Activated gamma-delta T cell (primary cell): Measurements from ENCODE around the gene SIN3A.

Source experiments
- DNase-seq: peaks from one replicate; lab custom pipeline; 2025; lab: John Stamatoyannopoulos, UW

The SIN3A gene

DNA sequence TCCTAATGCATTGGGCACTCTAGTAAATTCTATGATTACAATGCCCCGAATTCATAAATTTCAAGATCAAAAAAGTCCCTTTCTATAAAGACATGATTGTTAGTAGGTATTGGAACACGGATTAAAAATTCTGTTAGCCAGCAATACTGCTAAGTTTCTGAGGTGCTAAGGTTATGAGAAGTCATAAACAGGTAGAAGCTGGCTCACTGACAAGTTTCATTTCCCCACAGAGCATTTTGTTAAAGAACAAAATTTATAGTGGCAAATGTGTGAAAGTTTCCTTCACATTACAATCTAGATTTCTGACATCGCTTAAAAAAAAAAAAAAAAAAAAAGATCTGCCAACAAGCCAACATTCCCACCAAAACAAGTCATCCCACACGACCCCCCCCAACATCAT is 70.7 kb downstream of the SIN3A start:
- no peak for DNase-seq

- DNase-seq = no peak
These were observed 79.4 kb downstream of the SIN3A start for GRCh38 chr15:75371901-75372688.

DNA sequence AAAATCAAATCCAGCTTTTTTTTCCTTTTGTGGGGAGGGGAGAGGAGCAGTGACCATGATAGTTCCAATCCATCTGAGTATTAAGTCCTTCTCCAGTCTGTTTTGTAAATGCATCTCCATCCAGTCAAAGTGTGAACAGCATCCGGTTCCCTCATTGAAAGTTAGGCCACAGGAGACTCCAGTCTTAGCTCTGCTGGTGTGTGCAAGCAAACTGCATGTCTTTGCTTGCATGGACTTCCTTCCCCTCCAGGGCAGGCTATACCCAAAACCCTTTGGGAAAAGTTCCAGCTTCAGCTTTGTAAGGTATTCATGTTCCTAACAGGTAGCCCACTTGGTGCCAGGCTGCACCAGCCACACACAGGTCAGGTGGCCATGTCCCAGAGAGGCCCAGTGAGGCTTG is 80.0 kb downstream of the SIN3A start:
- DNase-seq = no peak

GRCh38 chr15:75369897-75370581 is 81.5 kb downstream of the SIN3A start:
- no peak for DNase-seq

DNA sequence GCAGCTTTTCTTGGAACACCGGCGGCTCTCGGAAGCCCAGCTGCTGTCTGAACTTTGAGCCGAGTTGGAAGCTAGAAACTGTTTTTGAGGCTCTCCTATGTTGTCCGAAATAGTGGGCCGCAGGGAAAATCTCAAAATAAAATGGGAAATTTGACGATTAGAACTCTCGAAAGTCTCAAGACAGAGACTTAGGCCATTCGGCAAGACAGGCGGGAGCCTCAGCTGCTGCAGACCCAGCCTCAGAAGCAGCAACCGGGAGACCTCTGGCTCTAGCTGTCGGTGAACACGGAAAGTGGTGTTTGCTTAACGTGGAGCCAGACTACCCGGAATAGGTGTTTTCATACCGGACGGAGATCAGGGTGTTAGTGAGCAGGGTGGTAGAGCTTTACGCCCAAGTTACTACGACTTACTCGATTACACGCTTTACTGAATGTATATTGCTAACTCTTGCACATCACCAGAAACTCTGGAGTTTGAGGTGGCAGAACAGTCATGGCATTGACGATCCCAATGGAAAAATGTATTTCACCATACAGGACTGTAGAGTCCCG is 82.7 kb downstream of the SIN3A start:
- DNase-seq = no peak

- DNase-seq = peak; percentile 78
These were observed 83.4 kb downstream of the SIN3A start, which contains the start of gene MAN2C1 for GRCh38 chr15:75367913-75368688. Gene MAN2C1 (minus strand): TSS chr15:75368607. CDS start chr15:75368583, 24 bp downstream.

- DNase-seq = no peak
These were observed 84.0 kb downstream of the SIN3A start for GRCh38 chr15:75367406-75367912.

DNA sequence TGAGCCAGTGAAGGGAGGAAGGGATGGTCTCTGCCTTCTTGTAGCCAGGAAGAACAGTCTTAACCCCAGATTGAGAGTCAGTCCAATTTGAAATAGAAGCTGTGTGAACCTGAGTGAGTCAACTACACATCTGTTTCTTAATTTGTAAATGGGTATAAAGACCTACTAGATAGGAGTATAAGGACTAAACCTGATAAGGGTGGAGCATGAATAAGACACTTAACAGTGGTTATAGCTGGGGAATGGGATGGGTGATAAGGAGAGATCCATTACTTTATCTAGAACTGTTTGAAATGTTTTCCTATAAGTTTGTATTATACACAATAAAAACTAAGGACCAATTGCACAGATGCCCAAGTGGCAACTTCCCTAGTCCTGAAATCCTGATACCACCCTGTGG is 84.5 kb downstream of the SIN3A start:
- DNase-seq = no peak

GRCh38 chr15:75366163-75366562 is 85.3 kb downstream of the SIN3A start:
- DNase-seq = no peak

GRCh38 chr15:75364881-75365280 is 86.6 kb downstream of the SIN3A start:
- DNase-seq = no peak

- DNase-seq = no peak
These were observed 87.7 kb downstream of the SIN3A start for GRCh38 chr15:75363786-75364185.

- DNase-seq = no peak
These were observed 88.7 kb downstream of the SIN3A start for GRCh38 chr15:75362642-75363249.

DNA sequence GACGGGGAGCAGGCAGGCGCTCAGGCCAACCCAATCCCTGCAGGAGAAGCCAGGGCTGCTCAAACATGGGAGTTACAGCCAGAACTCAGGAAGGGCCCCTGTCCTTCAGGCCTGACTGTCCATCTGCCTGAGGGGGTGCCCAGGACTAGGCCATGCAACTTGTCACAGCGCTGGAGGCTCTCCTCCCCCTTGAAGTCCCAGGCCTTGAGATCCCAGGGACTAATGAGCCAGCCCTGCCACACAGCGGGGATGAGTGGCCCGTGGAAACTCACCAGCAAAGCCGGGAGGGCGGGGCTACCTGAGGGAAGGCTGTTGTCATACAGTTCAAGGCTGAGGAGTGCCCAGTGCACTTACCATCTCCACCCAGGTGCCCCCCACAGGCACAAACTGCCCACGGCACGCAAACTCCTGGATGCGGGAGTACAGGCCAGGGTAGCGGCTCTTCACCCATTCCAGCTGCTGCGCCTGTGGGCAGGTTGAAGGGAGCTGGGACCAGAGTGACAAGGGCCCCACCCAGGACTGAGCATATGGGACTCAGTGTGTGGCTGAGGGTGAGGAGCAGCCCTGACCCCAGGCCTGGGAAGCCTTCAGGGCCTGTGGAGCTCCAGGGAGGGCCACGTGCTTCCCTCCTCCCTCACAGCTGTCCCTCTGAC is 89.4 kb downstream of the SIN3A start:
- DNase-seq = no peak

DNA sequence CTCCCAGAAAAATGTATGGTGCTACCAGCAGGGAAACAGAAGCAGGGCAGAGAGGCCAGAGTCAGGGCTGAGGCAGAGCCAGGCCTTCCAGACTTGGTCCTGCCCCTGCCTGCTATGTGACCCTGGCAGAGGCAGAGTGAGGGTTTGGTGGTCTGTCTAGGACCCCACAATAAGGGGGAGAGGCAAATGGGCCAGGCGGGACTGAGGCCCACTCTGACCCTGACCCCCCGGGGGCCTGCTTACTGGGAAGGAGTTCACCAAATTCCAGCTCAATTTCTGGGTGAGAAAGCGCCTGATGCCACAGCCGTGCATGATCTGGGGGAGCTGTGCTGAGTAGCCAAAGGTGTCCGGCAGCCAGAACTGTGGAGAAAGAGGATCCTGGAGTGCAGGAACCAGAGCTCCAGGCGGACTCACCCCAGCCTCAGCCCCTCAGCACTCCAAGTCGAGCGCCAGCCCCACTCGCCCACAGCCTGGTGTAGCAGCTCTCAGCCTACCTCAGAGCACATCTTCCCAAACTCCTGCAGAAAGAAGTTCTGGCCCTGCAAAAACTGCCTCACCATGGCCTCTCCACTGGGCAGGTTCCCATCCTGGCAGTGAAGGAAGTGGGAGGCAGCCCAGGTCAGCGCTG is 90.0 kb downstream of the SIN3A start:
- DNase-seq = no peak

- DNase-seq = no peak
These were observed 90.6 kb downstream of the SIN3A start for GRCh38 chr15:75360856-75361255.

- DNase-seq = no peak
These were observed 91.1 kb downstream of the SIN3A start for GRCh38 chr15:75360391-75360790.

- DNase-seq = no peak
These were observed 91.8 kb downstream of the SIN3A start for GRCh38 chr15:75359537-75360250.

DNA sequence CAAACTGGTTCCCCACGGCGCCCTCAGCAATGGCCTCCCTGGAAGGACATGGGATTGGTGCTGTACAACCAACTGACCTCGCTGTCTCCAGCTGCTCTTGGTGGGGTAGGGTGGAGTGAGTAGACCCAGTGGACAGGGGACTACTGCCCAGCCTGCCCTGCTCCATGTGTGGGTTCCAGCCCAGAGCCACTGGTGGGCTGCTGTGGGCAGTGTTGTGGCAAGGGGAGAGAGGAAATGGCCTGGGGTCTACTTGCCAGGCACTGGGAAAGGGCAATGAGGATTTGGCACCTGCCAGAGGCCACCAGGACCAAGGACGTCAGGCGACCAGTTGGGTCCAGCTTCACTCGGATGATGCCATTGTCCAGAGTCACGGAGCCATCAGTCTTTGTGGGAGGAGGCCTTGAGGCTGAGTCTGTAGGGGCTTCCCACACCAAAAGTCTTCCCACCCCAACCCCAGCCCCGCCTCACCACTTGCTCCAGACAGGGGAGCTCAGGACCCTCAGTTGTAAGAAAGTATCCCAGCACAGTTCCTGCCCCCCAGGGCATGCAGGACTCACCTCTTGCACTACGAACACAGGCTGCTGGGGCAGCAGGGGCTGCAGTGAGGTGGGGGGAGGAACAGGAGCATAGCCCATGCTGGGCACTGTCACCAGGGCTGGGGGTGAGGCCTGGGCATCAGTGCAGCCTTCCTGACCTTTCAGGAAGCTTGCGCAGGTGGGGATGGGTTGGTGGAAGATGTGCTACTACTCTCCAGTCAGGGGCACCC is 92.5 kb downstream of the SIN3A start:
- no peak for DNase-seq

GRCh38 chr15:75357976-75358673 is 93.4 kb downstream of the SIN3A start:
- no peak for DNase-seq
